Nephron (organoid): ENCODE measurements around the gene ZNF593OS.

Source experiments
- H3K27ac Mint-ChIP-seq, 3 experiments: 2 replicates each; pipeline ENCODE4 v1.8.0; 2020; ENCODE audit warnings: mixed read lengths in 3 of 3, mild to moderate bottlenecking in 2 of 3, moderate library complexity in 1 of 3
- H3K27me3 Mint-ChIP-seq: 2 replicates; pipeline ENCODE4 v1.8.0; 2021; ENCODE audit warnings: low read depth, mild to moderate bottlenecking, moderate library complexity, mixed read lengths
- H3K36me3 Mint-ChIP-seq: 2 replicates; pipeline ENCODE4 v1.8.0; 2020; ENCODE audit warnings: low read depth, mixed read lengths
- H3K4me1 Mint-ChIP-seq: 2 replicates; pipeline ENCODE4 v1.8.0; 2020; ENCODE audit warnings: mixed read lengths
- H3K4me3 Mint-ChIP-seq, 3 experiments: 2 replicates each; pipeline ENCODE4 v1.8.0; 2020; ENCODE audit warnings: mild to moderate bottlenecking in 3 of 3, mixed read lengths in 3 of 3, moderate library complexity in 2 of 3
- H3K9me3 Mint-ChIP-seq: 2 replicates; pipeline ENCODE4 v1.8.0; 2020; ENCODE audit warnings: mixed read lengths
- TF ChIP-seq, protein P1 (sequence below), 3 experiments: fragments of 200-600 bp; sonication (generic); IDR thresholded peaks; one replicate each; pipeline ENCODE4 v1.5.0; 2021; ENCODE audit warnings: antibody characterized with exemption in 3 of 3; ENCODE audit not compliant: unreplicated experiment in 3 of 3

The ZNF593OS gene

DNA sequence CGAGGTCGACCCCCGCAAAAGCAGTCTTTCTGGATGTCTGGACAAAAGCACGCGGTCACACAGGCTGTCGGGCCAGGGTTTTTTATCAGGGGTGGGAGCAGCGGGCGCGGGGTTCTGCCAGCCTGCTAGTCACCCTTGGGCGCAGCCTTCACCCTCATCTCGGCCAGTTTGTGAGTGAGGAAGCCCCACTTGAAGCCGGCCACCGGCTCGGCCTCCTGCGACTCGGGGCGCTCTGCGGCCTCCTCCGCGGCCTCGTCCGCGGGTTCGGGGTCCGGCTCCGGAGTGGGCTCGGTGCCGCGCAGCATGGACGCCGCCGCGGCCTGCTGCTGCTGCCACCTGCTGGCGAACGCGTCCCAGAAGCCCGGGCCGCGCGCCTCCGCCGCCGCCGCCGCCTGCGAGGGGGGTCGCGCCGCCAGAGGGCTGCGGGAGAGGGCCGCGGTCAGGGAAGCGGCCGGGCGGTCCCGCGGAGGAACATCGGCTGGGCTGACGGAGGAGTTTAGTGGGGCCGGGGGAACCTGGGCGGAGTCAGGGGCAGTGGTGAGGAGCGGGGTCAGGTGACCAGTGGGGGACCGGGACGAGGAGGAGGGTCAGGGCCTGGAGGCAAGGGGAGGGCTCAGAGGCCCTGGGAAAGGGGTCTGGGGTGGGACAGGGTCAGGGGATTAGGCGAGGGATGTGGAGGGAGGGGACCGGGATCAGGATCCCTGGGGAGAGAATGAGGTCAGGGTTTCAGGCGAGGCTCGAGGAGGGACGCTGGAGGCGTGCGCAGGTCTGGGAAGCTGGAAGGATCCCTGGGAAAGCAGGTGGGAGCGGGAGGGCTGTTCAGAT is 7.4 kb downstream of the ZNF593OS start:
- Mint-ChIP-seq H3K27ac (peak overlapping the region; percentile 19 to 87 (median 76)), H3K4me1 (peaks cover 35% of the 10 kb centered on the region), H3K36me3 (no peaks in the 10 kb centered on the region)

DNA sequence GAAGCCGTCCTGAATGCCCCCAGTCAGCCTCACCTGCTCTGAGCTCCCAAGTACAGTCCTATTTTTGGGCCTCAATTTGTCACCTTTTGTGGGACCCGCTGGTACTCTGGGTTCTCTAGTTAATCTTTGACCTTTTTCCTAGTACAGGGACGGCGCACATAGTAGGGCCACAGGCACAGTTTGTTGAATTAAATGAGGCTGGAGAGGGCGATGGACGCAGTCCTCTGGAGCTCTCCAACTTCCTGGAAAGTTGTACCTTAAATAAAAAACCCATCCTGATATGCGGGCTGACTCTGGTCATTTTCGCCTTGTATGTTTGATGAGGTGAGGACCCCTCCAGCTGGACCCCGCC is 8.0 kb downstream of the ZNF593OS start:
- H3K27me3 Mint-ChIP-seq = peaks cover 25% of the 10 kb centered on the region
- H3K36me3 Mint-ChIP-seq = no peaks in the 10 kb centered on the region
- no peak overlapping the region for H3K27ac Mint-ChIP-seq
- no peaks in the 10 kb centered on the region for H3K9me3 Mint-ChIP-seq
- peak overlapping the region; percentile 30 to 61 (median 48) for H3K4me3 Mint-ChIP-seq
- H3K4me1 Mint-ChIP-seq = peaks cover 33% of the 10 kb centered on the region
- TF ChIP-seq, protein P1, sequence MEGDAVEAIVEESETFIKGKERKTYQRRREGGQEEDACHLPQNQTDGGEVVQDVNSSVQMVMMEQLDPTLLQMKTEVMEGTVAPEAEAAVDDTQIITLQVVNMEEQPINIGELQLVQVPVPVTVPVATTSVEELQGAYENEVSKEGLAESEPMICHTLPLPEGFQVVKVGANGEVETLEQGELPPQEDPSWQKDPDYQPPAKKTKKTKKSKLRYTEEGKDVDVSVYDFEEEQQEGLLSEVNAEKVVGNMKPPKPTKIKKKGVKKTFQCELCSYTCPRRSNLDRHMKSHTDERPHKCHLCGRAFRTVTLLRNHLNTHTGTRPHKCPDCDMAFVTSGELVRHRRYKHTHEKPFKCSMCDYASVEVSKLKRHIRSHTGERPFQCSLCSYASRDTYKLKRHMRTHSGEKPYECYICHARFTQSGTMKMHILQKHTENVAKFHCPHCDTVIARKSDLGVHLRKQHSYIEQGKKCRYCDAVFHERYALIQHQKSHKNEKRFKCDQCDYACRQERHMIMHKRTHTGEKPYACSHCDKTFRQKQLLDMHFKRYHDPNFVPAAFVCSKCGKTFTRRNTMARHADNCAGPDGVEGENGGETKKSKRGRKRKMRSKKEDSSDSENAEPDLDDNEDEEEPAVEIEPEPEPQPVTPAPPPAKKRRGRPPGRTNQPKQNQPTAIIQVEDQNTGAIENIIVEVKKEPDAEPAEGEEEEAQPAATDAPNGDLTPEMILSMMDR (IDR thresholded peaks at IDR 0.05; ENCODE audit: unreplicated experiment in 3 of 3) = no peak

More for the DNA sequence above, 7.4 kb downstream of the ZNF593OS start:
- TF ChIP-seq, protein P1 (IDR thresholded peaks at IDR 0.05; ENCODE audit: unreplicated experiment in 3 of 3) = peak; percentile 76 to 80 (median 79)
- H3K27me3 Mint-ChIP-seq = peaks cover 21% of the 10 kb centered on the region
- no peaks in the 10 kb centered on the region for H3K9me3 Mint-ChIP-seq
- peak overlapping the region; percentile 68 to 83 (median 78) for H3K4me3 Mint-ChIP-seq

DNA sequence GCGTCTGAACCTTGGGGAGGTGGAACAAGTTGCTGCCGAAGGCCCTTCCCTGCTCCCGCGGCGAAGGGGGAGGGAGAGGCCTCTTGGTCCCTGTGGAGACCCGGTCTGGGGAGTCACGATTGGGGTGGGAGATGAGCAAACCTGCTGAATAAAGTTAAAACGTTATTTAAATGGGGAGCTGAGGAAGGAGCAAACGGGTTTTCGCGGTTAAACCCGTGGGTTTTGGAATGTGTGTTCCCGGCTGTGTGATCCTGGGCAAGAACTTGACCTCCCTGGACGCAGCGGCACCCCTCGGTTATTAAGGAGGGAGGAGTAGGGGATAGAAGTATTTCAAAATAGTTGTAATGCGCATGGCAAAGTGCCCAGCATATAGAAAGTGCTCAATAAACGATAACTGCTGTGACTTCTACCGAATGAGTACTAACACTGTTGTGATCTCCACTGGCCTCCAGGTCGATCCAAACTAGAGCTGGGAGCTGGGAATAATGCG is 9.4 kb downstream of the ZNF593OS start:
- TF ChIP-seq, protein P1 (IDR thresholded peaks at IDR 0.05; ENCODE audit: unreplicated experiment in 3 of 3) = no peak
- Mint-ChIP-seq H3K27me3 (peaks cover 33% of the 10 kb centered on the region), H3K27ac (peak overlapping the region in 1 of 3 experiments; percentile 66), H3K4me3 (peak overlapping the region; percentile 67 to 76 (median 74)), H3K9me3 (no peaks in the 10 kb centered on the region), H3K4me1 (peaks cover 38% of the 10 kb centered on the region), H3K36me3 (no peaks in the 10 kb centered on the region)

DNA sequence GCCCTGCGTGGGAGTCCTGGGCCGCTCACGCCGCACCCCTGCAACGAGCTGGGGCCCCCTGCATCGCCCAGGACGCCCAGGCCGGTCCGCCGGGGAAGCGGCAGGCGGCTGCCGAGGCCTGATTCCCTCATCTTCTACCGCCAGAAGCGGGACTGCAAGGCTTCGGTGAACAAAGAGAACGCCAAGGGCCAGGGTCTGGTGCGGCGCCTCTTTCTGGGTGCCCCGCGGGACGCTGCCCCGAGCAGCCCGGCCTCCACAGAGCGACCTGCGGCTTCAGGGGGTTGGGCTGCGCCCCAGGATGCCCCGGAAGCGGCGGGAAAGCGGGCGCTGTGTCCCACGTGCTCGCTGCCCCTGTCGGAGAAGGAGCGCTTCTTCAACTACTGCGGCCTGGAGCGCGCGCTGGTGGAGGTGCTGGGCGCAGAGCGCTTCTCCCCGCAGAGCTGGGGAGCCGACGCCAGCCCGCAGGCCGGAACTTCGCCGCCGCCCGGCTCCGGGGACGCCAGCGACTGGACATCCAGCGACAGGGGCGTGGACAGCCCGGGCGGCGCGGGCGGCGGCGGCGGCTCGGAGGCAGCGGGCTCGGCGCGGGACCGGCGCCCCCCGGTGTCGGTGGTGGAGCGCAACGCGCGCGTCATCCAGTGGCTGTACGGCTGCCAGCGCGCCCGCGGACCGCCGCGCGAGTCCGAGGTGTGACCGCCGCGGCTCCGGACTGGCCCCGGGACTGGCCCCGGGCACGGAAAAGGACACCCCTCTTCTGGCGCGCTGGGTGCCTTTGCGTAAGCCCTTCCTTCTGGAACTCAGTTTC is 10.0 kb downstream of the ZNF593OS start:
- Mint-ChIP-seq H3K27ac (peak overlapping the region in 1 of 3 experiments; percentile 66), H3K27me3 (peaks cover 37% of the 10 kb centered on the region), H3K4me1 (peaks cover 42% of the 10 kb centered on the region), H3K4me3 (peak overlapping the region; percentile 71 to 76 (median 74)), H3K36me3 (no peaks in the 10 kb centered on the region), H3K9me3 (no peaks in the 10 kb centered on the region)
- TF ChIP-seq, protein P1 (IDR thresholded peaks at IDR 0.05; ENCODE audit: unreplicated experiment in 3 of 3) = peak in 2 of 3 experiments; percentile 18 to 27

DNA sequence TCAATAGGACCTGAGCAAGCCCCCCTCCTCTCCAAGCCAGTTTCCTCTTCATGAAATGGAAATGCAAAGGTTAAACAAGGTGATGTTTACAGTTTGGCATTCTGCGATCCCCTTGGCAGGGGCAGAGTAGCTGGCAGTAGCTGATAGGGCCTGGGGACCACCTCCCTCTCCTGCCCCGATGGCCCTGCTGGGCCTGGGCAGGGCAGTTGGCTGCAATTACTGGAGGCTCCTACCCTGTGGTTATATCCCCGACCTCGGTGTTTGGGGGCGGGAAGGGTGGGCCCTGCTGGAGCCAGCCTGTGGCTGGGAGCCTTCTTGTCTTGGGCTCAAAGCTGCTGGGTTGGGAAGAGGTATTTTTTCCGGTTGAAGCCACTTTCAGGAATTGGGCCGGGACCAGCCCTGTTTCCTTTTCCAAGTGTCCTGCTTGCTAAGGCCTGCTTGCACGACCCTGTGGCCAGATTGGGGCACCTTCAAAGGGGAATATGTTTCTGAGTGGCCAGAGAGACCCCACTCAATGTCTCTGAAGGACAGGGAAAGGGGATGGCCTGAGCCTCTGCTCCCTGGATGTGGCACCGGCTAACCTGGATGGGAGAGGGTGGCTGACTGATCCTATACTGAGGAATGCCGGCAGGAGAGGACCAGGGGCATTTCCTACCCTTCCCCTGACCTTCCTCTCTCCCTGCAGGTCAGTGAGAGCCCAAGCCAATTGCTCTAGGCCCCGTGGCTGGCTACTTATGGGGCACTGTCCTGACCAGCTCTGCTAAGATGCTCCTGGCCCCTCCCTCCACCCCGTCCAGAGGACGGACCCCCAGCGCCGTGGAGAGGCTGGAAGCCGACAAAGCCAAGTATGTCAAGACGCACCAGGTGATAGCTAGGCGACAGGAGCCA is 10.9 kb downstream of the ZNF593OS start:
- peaks cover 44% of the 10 kb centered on the region for H3K27me3 Mint-ChIP-seq
- no peaks in the 10 kb centered on the region for H3K9me3 Mint-ChIP-seq
- TF ChIP-seq, protein P1 (IDR thresholded peaks at IDR 0.05; ENCODE audit: unreplicated experiment in 3 of 3) = no peak
- peaks cover 46% of the 10 kb centered on the region for H3K4me1 Mint-ChIP-seq
- H3K4me3 Mint-ChIP-seq = peak overlapping the region; percentile 71 to 74 (median 73)
- H3K36me3 Mint-ChIP-seq = no peaks in the 10 kb centered on the region
- H3K27ac Mint-ChIP-seq = no peak overlapping the region
